Dermis microvascular lymphatic vessel endothelial cell (primary cell): Measurements from ENCODE around the gene NOA1. TPM values are rescaled to one million over a fixed set of nuclear protein-coding genes. Genes with fewer than 3 reads are reported as not detected.
"Not testable (repeated sequence)": the region's sequence is repeated elsewhere in the genome, so short reads cannot be mapped to it uniquely, and the experiment has no call there.

Experiments used
- DNase-seq, 2 donors: peaks; one replicate each; pipeline versions ENCODE4 v3.0.0 to v3.0.0-alpha.2; 2010; ENCODE audit warnings: low read depth in 2 of 2
- total RNA-seq: library from RNA; depleted of rRNA; stranded (reverse); fragments of >200 nt; gene quantifications from 2 replicates; pipeline ENCODE4 v1.2.1, GENCODE V29; 2014

NOA1 gene
- total RNA-seq, 1 donor from 2014 or later, result 14.2 TPM

GRCh38 chr4:56958111-56958517 is 19.3 kb downstream of the NOA1 start:
- DNase-seq, result peak; percentile 79 to 96

- no peak for DNase-seq
Measured at GRCh38 chr4:56953680-56954520, 23.5 kb downstream of the NOA1 start.

- DNase-seq, result no peak
Measured at GRCh38 chr4:56941403-56941802, 36.0 kb downstream of the NOA1 start.

- no peak for DNase-seq
Measured at GRCh38 chr4:56940971-56941370, 36.4 kb downstream of the NOA1 start.

GRCh38 chr4:56940403-56940802 is 37.0 kb downstream of the NOA1 start:
- no peak for DNase-seq

GRCh38 chr4:56939826-56940225 is 37.6 kb downstream of the NOA1 start:
- not testable (repeated sequence) for DNase-seq

GRCh38 chr4:56937262-56937661 is 40.1 kb downstream of the NOA1 start:
- DNase-seq, result peak in 1 of 2 donors; percentile 59

GRCh38 chr4:56931924-56932323 is 45.5 kb downstream of the NOA1 start:
- no peak for DNase-seq

GRCh38 chr4:56930638-56931037 is 46.8 kb downstream of the NOA1 start:
- DNase-seq, result no peak

GRCh38 chr4:56927196-56927595 is 50.2 kb downstream of the NOA1 start:
- DNase-seq, result no peak

- DNase-seq, result not testable (repeated sequence)
Measured at GRCh38 chr4:56914977-56915376, 62.4 kb downstream of the NOA1 start.

- DNase-seq, result no peak
Measured at GRCh38 chr4:56914336-56914735, 63.1 kb downstream of the NOA1 start.

Other genes with a start within 250 kb of the NOA1 start
- not detected in 2 replicates for gene SPINK2, start 155.9 kb downstream of the NOA1 start, total RNA-seq
- 27.2 and 29.5 TPM in 2 replicates for gene REST, start 69.7 kb downstream of the NOA1 start, total RNA-seq
- gene POLR2B, start 1.3 kb upstream of the NOA1 start, total RNA-seq, result 70.9 and 83.7 TPM in 2 replicates
- 598 and 1,706 TPM in 2 replicates for gene IGFBP7, start 132.8 kb upstream of the NOA1 start, total RNA-seq